NCI-H146 treated with DMSO at 0.1 percent for 48 hours (cell line): ENCODE measurements around the gene TTLL1.
A peak's percentile ranks its signal among the peaks of the same experiment; 100 is the strongest.
"Not testable (repeated sequence)": the region's sequence is repeated elsewhere in the genome, so short reads cannot be mapped to it uniquely, and the experiment has no call there.

Source experiments
- DNase-seq: peaks from one replicate; lab custom pipeline; 2025; ENCODE audit not compliant: unreplicated experiment; lab: John Stamatoyannopoulos, UW

Gene TTLL1

DNA sequence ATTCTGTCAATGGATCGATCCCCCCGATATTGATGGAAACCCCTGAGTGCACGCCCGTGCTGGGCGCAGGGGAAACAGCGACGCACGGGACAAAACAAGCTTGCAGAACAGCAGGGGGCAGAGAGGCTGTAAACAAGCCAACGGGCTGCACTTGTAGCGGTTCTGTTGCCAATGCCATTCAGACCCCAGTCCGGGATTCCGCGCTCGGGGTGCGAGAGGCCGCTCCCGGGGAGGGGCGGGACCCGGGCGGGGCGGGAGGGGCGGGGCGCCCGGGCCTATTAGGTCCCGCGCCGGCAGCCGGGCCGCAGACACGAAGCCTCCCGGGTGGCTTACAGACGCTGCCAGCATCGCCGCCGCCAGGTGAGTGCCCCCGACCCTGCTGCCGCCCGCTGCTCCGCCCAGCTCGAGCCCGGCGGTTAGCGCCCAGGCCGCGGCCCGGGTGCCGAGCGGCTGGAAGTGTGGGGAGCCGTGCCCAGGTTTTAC lies 21.3 kb upstream of the TTLL1 start, which contains the start of gene BIK:
Gene BIK (plus strand): TSS at position 307 of the 483 bp plus-strand sequence. CDS start 13,273 bp downstream, outside the sequence.
- DNase-seq, result peak; percentile 3

DNA sequence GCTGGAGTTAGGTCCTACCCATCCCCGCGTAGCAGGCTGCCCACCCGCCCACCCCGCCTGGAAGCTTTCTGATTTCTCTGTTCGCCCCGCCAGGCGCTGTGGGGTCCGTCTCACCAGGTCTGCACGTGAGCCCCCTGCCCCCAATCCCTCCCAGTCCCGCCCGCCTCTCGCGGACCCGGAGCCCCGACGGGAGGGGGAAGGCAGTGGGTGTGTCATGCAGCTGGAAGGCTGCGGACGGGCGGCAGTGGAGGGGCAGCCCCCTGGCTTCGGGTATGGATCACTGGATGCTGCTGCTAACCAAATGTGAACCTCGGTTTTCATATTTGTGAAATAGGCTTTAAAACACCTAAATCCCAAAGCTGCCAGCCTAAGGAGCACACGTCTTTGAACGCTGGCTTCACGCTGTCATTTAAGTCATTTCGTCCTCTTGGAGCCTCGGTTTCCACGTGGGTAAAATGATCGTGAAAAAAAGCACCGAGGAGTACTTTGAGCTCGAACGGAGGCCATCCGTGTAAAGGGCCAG lies 20.8 kb upstream of the TTLL1 start:
- DNase-seq, result no peak

DNA sequence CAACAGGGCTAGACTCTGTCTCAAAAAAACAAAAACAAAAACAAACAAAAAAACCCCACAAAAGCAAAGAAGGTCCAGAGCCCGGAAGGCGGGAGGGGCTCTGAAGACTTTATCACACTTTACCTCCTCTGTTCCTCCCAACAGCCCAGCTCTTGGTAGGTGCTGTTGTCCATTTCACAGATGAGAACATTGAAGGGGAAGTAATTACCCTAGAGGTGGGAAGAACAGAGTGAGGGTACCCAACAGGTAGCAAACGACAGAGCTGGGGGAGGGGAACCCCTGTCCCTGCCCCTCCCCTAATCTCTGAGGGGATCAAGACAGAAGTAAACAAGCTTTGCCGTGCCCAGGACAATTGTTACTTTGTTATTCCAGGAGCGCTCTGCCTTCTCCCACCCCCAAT lies 20.3 kb upstream of the TTLL1 start:
- DNase-seq, result no peak

DNA sequence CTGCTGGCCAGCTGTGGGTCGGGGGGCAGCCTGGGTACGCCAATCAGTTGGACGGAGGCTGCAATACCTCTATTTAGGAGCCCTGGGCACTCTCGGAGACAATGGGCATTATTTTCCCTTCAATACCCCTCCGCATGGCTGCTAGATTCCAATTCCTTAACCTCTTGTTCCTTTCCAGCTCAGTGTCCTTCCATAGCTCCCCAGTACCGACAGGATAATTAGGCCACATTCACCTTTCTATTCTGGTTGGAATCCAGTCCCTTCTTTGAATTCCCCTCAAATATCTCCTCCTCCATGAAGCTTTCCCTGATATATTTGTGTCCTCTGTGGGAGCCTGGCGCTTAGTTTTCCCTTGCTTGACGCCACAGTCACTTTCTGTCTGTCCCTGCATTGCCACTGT lies 17.1 kb upstream of the TTLL1 start:
- DNase-seq, result no peak

DNA sequence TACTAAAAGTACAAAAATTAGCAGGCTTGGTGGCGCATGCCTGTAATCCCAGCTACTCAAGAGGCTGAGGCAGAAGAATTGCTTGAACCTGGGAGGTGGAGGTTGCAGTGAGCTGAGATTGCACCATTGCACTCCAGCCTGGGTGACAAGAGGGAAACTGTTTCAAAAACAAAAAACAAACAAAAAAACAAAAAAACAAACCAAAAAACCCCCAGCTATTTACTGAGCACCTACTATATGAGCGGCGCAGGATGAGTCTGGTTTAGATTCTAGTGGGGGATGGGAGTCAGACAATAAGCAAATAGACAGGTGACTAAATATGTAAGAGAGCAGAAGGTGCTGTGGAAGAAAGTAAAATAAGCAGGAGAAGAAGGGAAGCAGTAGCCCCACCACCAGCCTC lies 15.8 kb upstream of the TTLL1 start:
- not testable (repeated sequence) for DNase-seq

DNA sequence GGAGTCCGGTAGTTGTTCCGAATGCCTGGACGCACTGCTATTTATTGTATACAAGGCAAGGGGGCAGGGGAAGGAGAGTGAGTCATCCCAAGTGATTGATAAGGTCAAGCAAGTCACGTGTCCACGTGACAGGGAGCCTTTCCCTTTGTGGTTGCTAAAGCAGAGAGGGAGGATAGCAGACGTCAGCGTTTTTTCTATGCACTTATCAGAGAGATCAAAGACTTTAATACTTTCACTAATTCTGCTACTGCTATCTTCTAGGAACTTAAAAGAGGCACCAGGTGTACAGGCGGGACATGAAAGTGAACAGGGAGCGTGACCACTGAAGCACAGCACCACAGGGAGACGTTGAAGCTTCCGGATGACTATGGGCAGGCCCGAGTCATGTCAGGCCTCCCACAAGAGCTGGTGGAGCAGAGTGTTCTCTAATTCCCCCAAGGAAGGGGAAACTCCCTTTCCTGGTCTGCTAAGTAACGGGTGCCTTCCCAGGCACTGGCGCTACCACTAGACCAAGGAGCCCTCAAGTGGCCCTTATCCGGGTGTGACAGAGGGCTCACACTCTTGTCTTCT lies 14.9 kb upstream of the TTLL1 start:
- not testable (repeated sequence) for DNase-seq

DNA sequence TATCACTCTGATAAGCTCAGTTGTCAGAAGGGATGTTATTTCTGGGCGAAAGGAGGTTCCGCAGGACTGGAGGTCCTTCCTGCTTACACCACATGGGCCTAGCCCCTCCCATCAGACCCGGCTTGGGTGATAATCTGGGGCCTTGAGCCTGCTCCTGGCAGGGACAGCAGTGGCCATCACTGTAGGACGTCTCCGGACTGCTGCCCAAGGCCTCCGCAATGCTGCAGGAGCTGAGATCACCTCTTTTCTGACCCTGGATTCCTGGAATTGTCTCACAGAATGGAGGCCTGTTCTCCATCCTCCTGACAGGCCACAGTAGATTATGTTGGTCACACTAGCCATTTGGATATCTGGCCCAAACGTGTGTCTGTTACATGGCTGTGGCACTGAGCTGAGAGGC lies 12.1 kb upstream of the TTLL1 start:
- DNase-seq, result no peak

DNA sequence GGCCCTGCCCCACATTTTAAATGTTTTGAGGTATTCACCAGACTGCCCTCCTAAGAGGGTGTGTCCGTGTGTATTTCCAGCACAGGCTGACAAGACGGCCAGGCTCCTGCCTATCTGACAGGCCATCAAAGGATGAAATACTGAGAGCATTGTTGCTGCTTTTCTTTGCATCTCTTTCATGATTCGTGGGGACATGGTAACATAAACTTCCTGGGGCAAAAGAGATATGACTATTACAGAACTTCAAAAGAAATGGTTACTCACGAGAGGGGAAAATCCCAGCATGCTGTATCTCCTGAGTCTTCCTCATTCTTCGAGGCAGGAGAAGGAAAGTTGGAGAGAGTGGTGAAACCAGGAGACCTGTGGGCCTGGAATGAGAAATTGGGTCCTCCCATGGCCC lies 11.0 kb upstream of the TTLL1 start:
- DNase-seq, result no peak

DNA sequence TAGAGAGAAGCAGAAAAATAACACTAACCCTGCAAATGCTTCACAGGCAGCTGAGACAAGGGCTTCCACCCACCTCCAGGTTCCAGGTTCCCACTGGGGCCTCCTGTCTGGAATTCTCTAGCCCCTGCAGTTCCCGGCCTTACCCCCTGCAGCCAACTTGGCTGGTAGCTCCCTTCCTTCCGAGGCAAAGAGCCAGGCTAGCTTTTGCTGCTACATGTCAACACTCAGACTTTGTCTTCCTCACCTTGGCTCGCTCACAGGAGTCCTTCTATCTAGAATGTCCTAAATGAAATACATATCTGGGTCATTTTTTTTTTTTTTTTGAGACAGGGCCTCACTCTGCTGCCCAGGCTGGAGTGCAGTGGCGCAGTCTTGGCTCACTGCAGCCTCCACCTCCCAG lies 9.9 kb upstream of the TTLL1 start:
- no peak for DNase-seq

DNA sequence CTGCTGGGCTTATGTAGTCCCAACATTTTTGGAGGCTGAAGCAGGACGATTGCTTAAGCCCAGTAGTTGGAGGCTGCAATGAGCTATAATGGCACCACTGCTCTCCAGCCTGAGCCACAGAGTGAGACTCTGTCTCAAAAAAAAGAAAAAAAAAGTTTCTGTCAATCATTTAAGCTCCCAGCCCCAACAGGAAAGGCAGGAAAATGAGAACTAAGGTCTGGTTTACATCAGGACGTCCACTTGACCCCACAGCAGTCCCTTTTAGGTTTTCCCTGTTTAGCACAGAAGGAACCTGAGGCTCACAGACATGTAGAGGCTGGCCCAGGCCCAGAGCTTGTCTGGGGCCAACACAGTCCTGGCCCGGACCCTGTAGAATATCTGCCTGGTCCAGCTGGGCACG lies 9.2 kb upstream of the TTLL1 start:
- no peak for DNase-seq

DNA sequence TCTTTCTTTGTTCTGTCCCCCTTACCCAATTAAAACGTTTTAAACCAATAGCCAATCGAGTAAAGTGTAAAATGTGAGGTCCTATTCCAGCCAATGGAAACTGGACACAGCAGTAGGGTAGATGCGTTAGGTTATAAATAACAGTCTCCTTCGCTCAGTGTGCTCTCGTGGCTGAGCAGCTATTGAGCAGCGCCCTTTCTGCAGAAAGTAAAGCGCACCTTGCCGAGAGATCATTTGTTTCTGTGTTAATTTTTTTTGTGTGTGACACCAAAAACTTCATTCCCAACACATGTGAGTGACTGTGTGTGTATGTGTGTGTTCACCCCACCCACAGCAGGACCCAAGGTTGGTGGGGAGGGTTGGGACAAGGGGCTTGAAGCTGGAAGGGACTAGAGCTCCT lies 7.2 kb upstream of the TTLL1 start:
- DNase-seq, result no peak

DNA sequence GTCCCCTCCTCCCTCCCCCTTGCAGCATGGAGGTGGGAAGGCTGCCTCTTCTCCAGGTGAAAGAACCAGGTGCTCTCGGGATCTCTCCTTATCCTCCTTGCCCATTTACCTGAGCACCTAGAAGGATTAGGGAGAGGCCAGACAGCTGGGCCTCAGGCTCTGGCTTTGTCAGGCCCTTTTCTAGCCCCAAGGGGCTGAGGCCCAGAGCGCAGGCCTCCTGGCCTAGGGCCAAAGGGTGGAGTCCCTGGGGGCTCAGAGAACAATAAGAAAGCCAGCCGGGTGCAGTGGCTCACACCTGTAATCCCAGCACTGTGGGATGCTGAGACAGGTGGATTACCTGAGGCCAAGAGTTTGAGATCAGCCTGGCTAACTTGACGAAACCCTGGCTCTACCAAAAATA lies 5.4 kb upstream of the TTLL1 start:
- DNase-seq, result no peak

DNA sequence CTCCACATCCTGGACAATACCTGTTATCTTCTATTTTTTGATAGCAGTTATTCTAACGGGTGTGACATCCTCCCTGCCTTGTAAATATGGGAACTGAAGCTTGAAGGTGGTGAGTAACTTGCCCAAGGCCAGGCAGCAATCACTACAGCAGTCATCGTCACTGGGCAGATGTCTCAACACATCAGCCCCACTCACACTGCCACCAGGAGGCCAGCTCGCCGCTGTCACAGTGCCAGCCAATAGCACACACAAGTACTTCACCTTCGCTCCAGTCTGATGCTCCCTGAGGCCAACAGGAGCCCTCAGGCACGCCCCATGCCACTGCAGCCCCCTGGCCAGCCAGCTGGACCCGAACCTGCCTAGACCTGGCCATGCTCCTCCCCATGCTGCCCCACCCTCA lies 4.9 kb upstream of the TTLL1 start:
- peak; percentile 37 for DNase-seq

DNA sequence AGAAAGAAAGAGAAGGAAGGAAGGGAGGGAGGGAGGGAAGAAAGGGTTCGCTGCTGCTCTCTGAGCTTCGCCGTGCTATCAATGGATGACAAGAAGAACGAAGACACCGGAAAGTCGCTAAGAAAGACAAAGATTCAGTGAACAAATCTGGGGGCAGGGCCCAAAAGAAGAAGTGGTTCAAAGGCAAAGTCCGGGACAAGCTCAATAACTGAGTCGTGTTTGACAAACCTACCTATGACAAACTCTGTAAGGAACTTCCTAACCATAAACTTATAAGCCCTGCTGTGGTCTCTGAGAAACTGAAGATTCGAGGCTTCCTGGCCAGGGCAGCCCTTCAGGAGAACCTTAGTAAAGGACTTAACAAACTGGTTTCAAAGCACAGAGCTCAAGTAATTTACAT lies 2.9 kb upstream of the TTLL1 start:
- DNase-seq, result no peak

DNA sequence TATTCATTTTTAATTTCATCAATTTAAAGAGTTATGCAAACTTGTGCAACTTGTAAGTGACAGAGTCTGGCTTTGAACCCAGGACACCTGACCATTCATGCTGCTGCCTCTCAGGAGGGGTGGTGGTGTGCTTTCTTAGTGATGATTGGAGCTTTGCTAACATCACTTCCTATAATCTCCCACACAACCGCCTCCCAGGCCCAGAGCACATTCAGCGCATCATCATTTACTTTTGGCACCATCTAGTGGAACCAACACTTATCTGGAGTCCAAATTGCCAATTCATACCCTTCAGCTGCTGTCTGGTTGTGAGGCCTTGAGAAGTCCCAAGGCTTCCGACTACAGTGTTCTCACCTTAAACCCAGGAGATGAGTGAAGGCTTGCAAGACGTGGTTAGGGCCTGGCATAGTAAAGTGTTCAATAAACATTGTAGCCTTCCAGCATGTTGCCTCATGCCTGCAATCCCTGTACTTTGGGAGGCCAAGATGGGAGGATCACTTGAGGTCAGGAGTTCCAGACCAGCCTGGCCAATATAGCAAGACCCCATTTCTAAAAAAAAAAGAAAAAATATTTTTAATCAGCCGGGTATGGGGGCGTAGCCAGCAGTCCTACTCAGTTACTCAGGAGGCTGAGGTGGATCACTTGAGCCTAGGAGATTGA lies 1.1 kb upstream of the TTLL1 start:
- peak; percentile 73 for DNase-seq

DNA sequence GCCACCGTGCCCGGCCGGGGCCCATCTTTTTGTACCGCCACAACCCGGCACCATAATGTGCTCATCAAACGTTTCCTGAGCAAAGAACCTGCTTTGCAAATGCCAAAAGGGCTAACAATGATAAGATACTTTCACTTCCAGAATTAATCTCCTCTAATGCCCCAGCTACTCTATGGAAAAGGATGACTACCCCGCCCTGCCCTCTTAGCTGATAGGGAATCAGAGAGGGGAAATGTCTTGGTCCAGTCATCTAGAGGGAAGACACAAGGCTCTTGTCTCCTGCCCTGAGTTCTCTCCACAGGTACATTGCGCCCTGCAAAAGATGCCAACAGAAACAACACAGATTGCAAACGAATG lies 586 bp downstream of the TTLL1 start:
- no peak for DNase-seq

DNA sequence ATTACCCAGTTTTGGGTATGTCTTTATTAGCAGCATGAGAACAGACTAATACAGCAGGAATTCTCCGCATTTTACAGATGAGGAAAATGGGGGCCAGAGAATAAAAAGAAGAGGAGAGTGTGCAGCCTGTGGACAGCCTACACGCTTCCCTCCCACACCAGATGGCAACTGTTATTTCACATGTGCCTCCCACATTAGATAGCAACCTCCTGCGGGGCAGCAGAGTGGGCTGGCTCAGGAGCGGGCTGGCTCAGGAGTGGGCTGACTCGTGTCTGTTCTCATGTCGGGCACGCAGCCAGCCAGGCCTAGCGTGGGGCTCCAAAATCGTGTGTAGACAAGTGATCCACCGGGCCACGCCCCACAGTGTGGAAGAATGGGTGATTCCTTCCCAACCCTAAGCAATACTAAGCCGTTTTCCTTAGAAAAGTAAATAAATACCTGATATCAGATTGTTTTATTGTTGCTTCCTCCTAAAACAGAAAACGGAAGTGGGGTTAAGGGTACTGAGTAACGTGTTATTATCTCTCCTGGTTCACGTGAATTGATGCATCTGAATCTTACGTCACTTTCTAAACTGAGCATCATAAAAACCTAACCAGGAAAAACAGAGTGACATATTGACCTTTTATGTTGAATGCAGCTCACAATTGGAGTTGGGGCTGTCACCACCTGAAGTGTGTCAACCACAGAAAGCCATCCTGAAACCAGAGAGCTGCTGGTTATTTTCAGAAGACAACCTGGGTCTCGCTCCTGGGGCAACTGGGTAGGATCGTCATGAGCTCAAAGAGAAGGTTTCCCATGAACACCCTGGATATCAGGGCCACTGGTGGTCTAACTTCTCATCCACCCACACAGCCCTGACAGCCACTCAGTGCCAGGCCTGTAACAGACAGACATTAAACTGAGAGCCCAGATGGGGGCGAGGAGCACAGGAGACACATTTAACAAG lies 3.3 kb downstream of the TTLL1 start:
- DNase-seq, result no peak

DNA sequence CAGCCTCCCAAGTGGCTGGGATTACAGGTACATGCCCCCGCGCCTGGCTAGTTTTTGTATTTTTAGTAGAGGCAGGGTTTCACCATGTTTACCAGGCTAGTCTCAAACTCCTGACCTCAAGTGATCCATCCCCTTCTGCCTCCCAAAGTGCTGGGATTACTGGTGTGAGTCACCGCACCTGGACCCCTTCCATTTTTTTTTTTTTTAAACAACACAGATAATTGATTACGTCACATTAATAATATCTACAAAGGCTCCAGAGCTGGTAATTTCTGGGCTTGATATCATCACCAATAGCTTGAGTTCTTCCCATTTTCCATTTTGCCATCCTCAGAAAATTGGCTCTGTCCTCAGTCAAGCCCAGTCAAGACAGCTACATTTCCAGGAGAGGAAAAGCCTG lies 7.2 kb downstream of the TTLL1 start:
- no peak for DNase-seq

DNA sequence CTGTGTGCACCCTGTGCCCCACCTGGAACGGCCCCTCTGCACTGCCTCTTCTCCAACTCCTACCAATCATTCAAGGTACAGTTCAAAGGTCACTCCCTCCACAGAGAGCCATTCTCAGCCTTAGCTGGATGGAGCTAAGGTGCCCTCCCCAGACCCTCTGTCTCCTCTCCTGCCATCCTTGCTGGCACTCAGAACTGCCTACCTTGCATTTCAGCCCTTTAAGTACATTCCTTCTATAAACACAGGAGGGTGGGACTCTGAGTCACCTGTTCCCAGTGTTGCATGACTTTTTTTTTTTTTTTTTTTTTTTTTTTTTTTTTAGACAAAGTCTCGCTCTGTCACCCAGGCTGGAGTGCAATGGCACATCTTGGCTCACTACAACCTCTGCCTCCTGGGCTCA lies 8.6 kb downstream of the TTLL1 start:
- no peak for DNase-seq

DNA sequence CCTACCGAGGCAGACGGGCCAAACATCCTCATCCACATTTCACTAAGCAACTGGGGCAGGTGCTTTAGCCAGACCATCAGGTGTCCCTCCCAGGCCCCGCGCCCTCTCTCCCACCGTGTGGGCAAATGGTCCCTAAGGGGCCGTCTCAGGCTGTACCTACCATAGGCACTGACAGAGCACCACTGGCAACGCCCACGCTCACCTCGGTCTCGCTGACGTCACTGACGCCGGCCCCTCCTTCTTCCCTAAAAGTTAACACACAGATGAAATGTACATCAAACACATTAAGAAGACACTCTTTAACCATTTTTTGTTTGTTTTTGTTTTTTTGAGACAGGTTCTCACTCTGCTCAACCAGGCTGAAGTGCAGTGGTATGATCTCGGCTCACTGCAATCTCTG lies 9.4 kb downstream of the TTLL1 start:
- no peak for DNase-seq

DNA sequence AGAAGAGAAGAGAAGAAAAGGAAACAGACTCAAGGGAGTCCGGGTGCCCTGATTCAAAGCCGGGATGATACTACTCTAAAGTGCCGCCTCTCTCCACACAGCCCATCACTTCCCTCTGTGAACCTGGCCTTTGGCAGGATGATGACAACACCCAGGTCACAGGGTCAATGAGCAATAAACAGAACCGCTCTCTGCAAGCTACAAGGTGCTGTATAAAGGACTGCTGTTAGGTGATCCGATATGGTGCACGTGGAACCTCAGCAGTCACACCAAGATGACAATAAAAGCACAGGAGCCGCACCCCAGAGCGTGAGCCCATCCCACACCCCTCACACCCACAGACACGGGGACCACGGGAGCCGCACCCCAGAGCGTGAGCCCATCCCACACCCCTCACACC lies 10.7 kb downstream of the TTLL1 start:
- no peak for DNase-seq
